ENCODE data around the gene LMTK2.

Gene LMTK2

DNA sequence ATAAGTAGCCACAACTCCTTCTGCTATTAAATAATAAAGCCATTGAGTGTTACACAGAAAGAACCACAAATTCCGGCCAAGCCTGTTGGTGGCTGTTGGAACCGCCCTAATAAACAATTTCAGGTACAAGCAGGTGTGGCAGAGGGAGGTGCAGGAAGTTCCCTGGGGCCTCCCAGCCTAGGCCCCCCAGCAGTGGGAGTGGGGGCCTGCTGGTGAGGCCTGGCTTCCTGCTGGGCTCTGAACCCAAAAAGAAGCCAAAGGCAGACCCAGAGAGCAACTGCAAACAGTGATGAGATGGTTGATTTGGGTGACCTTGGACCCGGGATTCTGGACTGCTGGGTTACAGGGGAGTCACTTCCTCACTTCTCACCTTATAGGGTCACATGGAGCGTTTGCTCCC lies 21.0 kb upstream of the LMTK2 start:
- no peak for DNase-seq (ENCODE audit: low read depth)
- no peak for TF ChIP-seq CTCF (IDR thresholded peaks at IDR 0.05; ENCODE audit: low read depth, low read length, missing control alignments)
- H3K4me3 ChIP-seq (ENCODE audit: low read depth, low read length), result no peak overlapping the region

DNA sequence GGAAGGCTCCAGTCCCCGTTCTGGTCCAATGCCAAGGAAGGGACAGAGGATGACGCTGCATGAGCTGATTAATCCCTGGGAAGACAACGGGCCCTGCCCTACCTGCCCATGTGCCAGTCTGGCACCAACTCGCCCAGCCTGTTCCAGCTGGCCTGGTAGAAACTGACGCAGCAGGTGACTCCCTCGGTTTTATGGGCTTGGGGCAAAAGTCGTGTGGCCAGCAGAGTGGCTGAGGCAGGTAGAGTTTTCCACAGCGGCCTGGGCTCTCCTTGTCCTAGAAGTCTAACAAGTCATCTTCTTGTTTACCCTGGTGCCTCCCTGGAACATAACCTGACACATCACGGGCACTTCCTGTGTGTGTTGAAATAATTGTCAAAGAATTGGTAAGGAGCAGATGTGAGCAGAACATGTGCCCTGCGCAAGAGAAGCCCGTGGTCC lies 20.4 kb upstream of the LMTK2 start:
- no peak for DNase-seq (ENCODE audit: low read depth)
- TF ChIP-seq CTCF (IDR thresholded peaks at IDR 0.05; ENCODE audit: low read depth, low read length, missing control alignments), result no peak
- H3K4me3 ChIP-seq (ENCODE audit: low read depth, low read length), result no peak overlapping the region

DNA sequence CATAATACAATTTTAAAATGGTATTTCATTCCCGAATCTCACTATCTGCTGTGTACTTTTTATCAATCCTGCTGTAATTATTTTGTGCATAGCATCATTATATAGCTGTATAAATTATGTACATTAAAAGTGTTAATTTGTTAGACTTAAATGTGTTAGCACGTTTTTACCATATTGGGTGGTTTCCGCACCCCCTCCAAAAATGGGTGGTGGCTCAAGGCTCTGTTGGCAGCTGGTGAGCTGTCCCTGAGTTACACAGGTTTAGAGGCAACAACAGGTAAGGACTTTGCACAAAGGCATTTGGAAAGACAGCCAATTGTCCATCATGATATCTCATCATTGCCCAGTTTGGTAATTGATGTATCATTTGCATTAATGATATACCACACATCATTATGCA lies 18.6 kb upstream of the LMTK2 start:
- TF ChIP-seq CTCF (IDR thresholded peaks at IDR 0.05; ENCODE audit: low read depth, low read length, missing control alignments), result no peak

GRCh38 chr7:98090116-98090515 lies 16.5 kb upstream of the LMTK2 start:
- no peak for DNase-seq (ENCODE audit: low read depth)
- no peak overlapping the region for H3K4me3 ChIP-seq (ENCODE audit: low read depth, low read length)
- no peak for TF ChIP-seq CTCF (IDR thresholded peaks at IDR 0.05; ENCODE audit: low read depth, low read length, missing control alignments)

More for the DNA sequence above, 18.6 kb upstream of the LMTK2 start:
- DNase-seq (ENCODE audit: low read depth), result no peak
- H3K4me3 ChIP-seq (ENCODE audit: low read depth, low read length), result no peak overlapping the region

DNA sequence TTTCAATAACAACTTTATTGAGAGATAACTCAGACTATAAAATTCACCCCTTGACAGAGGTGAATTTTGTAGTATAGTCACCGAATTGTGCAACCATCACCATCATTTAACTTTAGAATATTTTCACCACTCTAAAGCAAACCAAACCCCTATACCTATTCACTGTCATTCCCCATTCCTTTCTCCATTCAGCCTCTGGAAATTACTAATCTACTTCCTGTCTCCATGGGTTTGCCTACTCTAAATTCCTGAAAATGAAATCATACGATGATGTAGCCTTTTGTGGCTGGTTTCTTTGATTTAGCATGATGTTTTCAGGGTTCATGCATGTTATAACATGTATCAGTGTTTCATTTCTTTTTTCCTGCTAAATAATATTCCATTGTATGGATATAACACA lies 15.6 kb upstream of the LMTK2 start:
- DNase-seq (ENCODE audit: low read depth), result no peak
- TF ChIP-seq CTCF (IDR thresholded peaks at IDR 0.05; ENCODE audit: low read depth, low read length, missing control alignments), result no peak
- H3K4me3 ChIP-seq (ENCODE audit: low read depth, low read length), result no peak overlapping the region

- TF ChIP-seq CTCF (IDR thresholded peaks at IDR 0.05; ENCODE audit: low read depth, low read length, missing control alignments), result no peak
- no peak for DNase-seq (ENCODE audit: low read depth)
These were observed 15.1 kb upstream of the LMTK2 start for GRCh38 chr7:98091523-98091922.

GRCh38 chr7:98097042-98097645 lies 9.5 kb upstream of the LMTK2 start:
- no peak overlapping the region for H3K4me3 ChIP-seq (ENCODE audit: low read depth, low read length)
- no peak for TF ChIP-seq CTCF (IDR thresholded peaks at IDR 0.05; ENCODE audit: low read depth, low read length, missing control alignments)
- DNase-seq (ENCODE audit: low read depth), result no peak

More at GRCh38 chr7:98091523-98091922, 15.1 kb upstream of the LMTK2 start:
- no peak overlapping the region for H3K4me3 ChIP-seq (ENCODE audit: low read depth, low read length)
